ENCODE measurements around the gene WARS2.

Gene WARS2

GRCh38 chr1:119003413-119004128 lies 136.9 kb downstream of the WARS2 start:
- Histone ChIP-seq H3K27me3 (ENCODE audit: insufficient read depth, low read length) (no peaks in the 10 kb centered on the region), H3K4me1 (ENCODE audit: control insufficient read depth, insufficient read depth, low read length, unreplicated experiment) (peaks cover 23% of the 10 kb centered on the region), H3K36me3 (ENCODE audit: insufficient read depth, low read length) (no peaks in the 10 kb centered on the region), H3K79me2 (ENCODE audit: control insufficient read depth, insufficient read depth, low read length, unreplicated experiment) (no peaks in the 10 kb centered on the region), H3K27ac (ENCODE audit: low read depth, low read length) (no peak overlapping the region), H3K4me3 (ENCODE audit: low read depth, low read length) (no peak overlapping the region), H2AFZ (ENCODE audit: low read length, unreplicated experiment) (no peak overlapping the region)

- peak overlapping the region; percentile 44 for H3K27ac ChIP-seq (ENCODE audit: low read depth, low read length)
- no peak overlapping the region for H2AFZ ChIP-seq (ENCODE audit: low read length, unreplicated experiment)
- H3K79me2 ChIP-seq (ENCODE audit: control insufficient read depth, insufficient read depth, low read length, unreplicated experiment) = no peaks in the 10 kb centered on the region
- H3K4me1 ChIP-seq (ENCODE audit: control insufficient read depth, insufficient read depth, low read length, unreplicated experiment) = peaks cover 18% of the 10 kb centered on the region
- H3K36me3 ChIP-seq (ENCODE audit: insufficient read depth, low read length) = no peaks in the 10 kb centered on the region
- no peaks in the 10 kb centered on the region for H3K27me3 ChIP-seq (ENCODE audit: insufficient read depth, low read length)
- no peak overlapping the region; the same call in 1 of the 2 replicates for H3K4me3 ChIP-seq (ENCODE audit: low read depth, low read length)
These were observed 138.3 kb downstream of the WARS2 start for GRCh38 chr1:119002028-119002686.

GRCh38 chr1:119001181-119002027 lies 139.0 kb downstream of the WARS2 start:
- Histone ChIP-seq H2AFZ (ENCODE audit: low read length, unreplicated experiment) (peak overlapping the region; percentile 87), H3K4me3 (ENCODE audit: low read depth, low read length) (peak overlapping the region; percentile 69), H3K4me1 (ENCODE audit: control insufficient read depth, insufficient read depth, low read length, unreplicated experiment) (peaks cover 18% of the 10 kb centered on the region), H3K27me3 (ENCODE audit: insufficient read depth, low read length) (no peaks in the 10 kb centered on the region), H3K79me2 (ENCODE audit: control insufficient read depth, insufficient read depth, low read length, unreplicated experiment) (no peaks in the 10 kb centered on the region), H3K36me3 (ENCODE audit: insufficient read depth, low read length) (no peaks in the 10 kb centered on the region), H3K27ac (ENCODE audit: low read depth, low read length) (peak overlapping the region; percentile 44; the same call in 1 of the 2 replicates)

- Histone ChIP-seq H3K27me3 (ENCODE audit: insufficient read depth, low read length) (no peaks in the 10 kb centered on the region), H3K27ac (ENCODE audit: low read depth, low read length) (no peak overlapping the region), H3K4me3 (ENCODE audit: low read depth, low read length) (peak overlapping the region; percentile 69), H3K36me3 (ENCODE audit: insufficient read depth, low read length) (no peaks in the 10 kb centered on the region), H3K79me2 (ENCODE audit: control insufficient read depth, insufficient read depth, low read length, unreplicated experiment) (no peaks in the 10 kb centered on the region), H3K4me1 (ENCODE audit: control insufficient read depth, insufficient read depth, low read length, unreplicated experiment) (peaks cover 18% of the 10 kb centered on the region), H2AFZ (ENCODE audit: low read length, unreplicated experiment) (peak overlapping the region; percentile 87)
These were observed 139.9 kb downstream of the WARS2 start for GRCh38 chr1:119000371-119001180.

- Histone ChIP-seq H3K79me2 (ENCODE audit: control insufficient read depth, insufficient read depth, low read length, unreplicated experiment) (no peaks in the 10 kb centered on the region), H3K36me3 (ENCODE audit: insufficient read depth, low read length) (no peaks in the 10 kb centered on the region), H3K4me1 (ENCODE audit: control insufficient read depth, insufficient read depth, low read length, unreplicated experiment) (peaks cover 18% of the 10 kb centered on the region), H3K4me3 (ENCODE audit: low read depth, low read length) (no peak overlapping the region), H3K27ac (ENCODE audit: low read depth, low read length) (no peak overlapping the region), H3K27me3 (ENCODE audit: insufficient read depth, low read length) (no peaks in the 10 kb centered on the region), H2AFZ (ENCODE audit: low read length, unreplicated experiment) (no peak overlapping the region)
These were observed 140.9 kb downstream of the WARS2 start for GRCh38 chr1:118999348-119000071.

- H3K36me3 ChIP-seq (ENCODE audit: insufficient read depth, low read length) = no peaks in the 10 kb centered on the region
- H3K4me3 ChIP-seq (ENCODE audit: low read depth, low read length) = no peak overlapping the region
- no peak overlapping the region for H2AFZ ChIP-seq (ENCODE audit: low read length, unreplicated experiment)
- H3K4me1 ChIP-seq (ENCODE audit: control insufficient read depth, insufficient read depth, low read length, unreplicated experiment) = peaks cover 18% of the 10 kb centered on the region
- no peaks in the 10 kb centered on the region for H3K27me3 ChIP-seq (ENCODE audit: insufficient read depth, low read length)
- H3K27ac ChIP-seq (ENCODE audit: low read depth, low read length) = no peak overlapping the region
- H3K79me2 ChIP-seq (ENCODE audit: control insufficient read depth, insufficient read depth, low read length, unreplicated experiment) = no peaks in the 10 kb centered on the region
These were observed 142.3 kb downstream of the WARS2 start for GRCh38 chr1:118998171-118998570.

GRCh38 chr1:118997225-118997624 lies 143.2 kb downstream of the WARS2 start:
- Histone ChIP-seq H2AFZ (ENCODE audit: low read length, unreplicated experiment) (no peak overlapping the region), H3K27ac (ENCODE audit: low read depth, low read length) (no peak overlapping the region), H3K4me3 (ENCODE audit: low read depth, low read length) (no peak overlapping the region), H3K36me3 (ENCODE audit: insufficient read depth, low read length) (no peaks in the 10 kb centered on the region), H3K27me3 (ENCODE audit: insufficient read depth, low read length) (no peaks in the 10 kb centered on the region), H3K79me2 (ENCODE audit: control insufficient read depth, insufficient read depth, low read length, unreplicated experiment) (no peaks in the 10 kb centered on the region), H3K4me1 (ENCODE audit: control insufficient read depth, insufficient read depth, low read length, unreplicated experiment) (peaks cover 11% of the 10 kb centered on the region)

GRCh38 chr1:118995312-118996016 lies 145.0 kb downstream of the WARS2 start:
- no peaks in the 10 kb centered on the region for H3K79me2 ChIP-seq (ENCODE audit: control insufficient read depth, insufficient read depth, low read length, unreplicated experiment)
- no peaks in the 10 kb centered on the region for H3K4me1 ChIP-seq (ENCODE audit: control insufficient read depth, insufficient read depth, low read length, unreplicated experiment)
- H3K36me3 ChIP-seq (ENCODE audit: insufficient read depth, low read length) = no peaks in the 10 kb centered on the region
- no peak overlapping the region for H2AFZ ChIP-seq (ENCODE audit: low read length, unreplicated experiment)
- H3K27me3 ChIP-seq (ENCODE audit: insufficient read depth, low read length) = no peaks in the 10 kb centered on the region
- no peak overlapping the region for H3K27ac ChIP-seq (ENCODE audit: low read depth, low read length)
- H3K4me3 ChIP-seq (ENCODE audit: low read depth, low read length) = no peak overlapping the region

- Histone ChIP-seq H3K27me3 (ENCODE audit: insufficient read depth, low read length) (no peaks in the 10 kb centered on the region), H3K27ac (ENCODE audit: low read depth, low read length) (no peak overlapping the region), H3K4me3 (ENCODE audit: low read depth, low read length) (no peak overlapping the region), H3K79me2 (ENCODE audit: control insufficient read depth, insufficient read depth, low read length, unreplicated experiment) (no peaks in the 10 kb centered on the region), H3K4me1 (ENCODE audit: control insufficient read depth, insufficient read depth, low read length, unreplicated experiment) (no peaks in the 10 kb centered on the region), H2AFZ (ENCODE audit: low read length, unreplicated experiment) (no peak overlapping the region), H3K36me3 (ENCODE audit: insufficient read depth, low read length) (no peaks in the 10 kb centered on the region)
These were observed 146.8 kb downstream of the WARS2 start for GRCh38 chr1:118993700-118994026.
